ENCODE results near the gene CD58.
A peak's percentile ranks its signal among the peaks of the same experiment; 100 is the strongest.
"Not testable (repeated sequence)": the region's sequence is repeated elsewhere in the genome, so short reads cannot be mapped to it uniquely, and the experiment has no call there.

CD58 gene

DNA sequence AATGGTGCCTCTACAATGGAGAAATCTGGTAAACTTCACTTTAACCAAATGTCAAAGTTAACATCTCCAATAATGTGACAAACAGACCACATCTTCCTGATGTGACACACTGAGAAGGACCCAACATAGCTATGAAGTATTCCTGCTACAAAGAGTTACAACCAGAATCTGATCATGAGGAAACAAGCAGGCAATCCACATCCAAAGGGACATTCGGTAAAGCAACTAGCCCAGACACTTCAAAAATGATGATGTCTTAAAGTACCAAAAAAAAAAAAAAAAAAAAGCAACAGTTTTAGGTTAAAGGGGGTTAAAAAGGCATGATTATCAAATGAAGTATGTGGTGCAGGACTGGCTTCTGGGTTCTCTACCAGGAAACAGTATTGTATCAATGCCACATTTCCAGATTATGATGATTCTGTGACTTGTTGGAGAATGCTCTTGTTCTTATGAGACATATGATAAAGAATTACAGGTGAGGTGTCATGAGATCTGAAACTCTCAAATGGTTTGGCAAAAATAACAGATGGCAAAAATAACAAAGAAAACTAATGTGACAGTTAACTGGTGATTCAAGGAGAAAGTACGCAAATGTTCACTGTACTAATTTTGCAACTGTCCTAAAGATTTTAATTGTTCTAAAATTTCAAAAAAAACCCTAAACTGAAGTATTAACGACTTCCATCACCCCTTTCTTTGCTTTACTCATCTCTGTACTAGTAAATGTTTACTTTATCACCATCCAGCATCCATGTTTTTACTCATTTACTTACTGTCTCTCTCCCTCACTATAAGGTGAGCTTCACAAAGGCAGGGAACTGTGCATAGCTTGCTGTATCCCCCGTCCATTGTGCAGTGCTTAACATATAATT, 2.8 kb downstream of the CD58 start:
- Histone ChIP-seq H3K4me3 (replicated peaks; ENCODE audit: low read depth, low read length) (peak overlapping the region; percentile 96), H3K36me3 (ENCODE audit: control insufficient read depth, insufficient read depth, low read length) (no peaks in the 10 kb centered on the region; the same call in none of the 2 replicates), H3K27me3 (replicated peaks; ENCODE audit: control insufficient read depth, insufficient read depth, low read length) (no peaks in the 10 kb centered on the region)
- peak; percentile 61 for DNase-seq (ENCODE audit: extremely low read depth, insufficient read length)
- TF ChIP-seq, protein P1, sequence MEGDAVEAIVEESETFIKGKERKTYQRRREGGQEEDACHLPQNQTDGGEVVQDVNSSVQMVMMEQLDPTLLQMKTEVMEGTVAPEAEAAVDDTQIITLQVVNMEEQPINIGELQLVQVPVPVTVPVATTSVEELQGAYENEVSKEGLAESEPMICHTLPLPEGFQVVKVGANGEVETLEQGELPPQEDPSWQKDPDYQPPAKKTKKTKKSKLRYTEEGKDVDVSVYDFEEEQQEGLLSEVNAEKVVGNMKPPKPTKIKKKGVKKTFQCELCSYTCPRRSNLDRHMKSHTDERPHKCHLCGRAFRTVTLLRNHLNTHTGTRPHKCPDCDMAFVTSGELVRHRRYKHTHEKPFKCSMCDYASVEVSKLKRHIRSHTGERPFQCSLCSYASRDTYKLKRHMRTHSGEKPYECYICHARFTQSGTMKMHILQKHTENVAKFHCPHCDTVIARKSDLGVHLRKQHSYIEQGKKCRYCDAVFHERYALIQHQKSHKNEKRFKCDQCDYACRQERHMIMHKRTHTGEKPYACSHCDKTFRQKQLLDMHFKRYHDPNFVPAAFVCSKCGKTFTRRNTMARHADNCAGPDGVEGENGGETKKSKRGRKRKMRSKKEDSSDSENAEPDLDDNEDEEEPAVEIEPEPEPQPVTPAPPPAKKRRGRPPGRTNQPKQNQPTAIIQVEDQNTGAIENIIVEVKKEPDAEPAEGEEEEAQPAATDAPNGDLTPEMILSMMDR (IDR thresholded peaks at IDR 0.05; ENCODE audit: insufficient read depth, low read length, poor library complexity, severe bottlenecking) = no peak

DNA sequence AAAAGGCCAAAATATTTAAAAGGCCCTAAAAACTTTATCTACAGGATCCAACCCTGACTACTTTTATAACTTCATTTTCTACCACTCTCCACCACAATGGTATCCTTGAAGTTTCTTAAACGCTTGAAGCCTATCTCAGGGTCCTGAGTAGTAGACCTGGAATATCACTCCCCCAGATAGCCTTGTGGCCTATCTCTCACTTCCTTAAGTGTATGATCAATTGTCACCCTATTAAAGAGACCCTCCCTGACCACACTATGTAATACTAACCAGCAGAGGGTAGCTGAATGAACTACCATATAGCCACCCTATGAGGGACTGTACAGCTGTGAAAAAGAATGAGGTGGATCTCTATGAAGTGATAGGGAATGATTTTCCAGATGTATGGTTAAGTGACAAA, 5.6 kb downstream of the CD58 start:
- Histone ChIP-seq H3K27me3 (replicated peaks; ENCODE audit: control insufficient read depth, insufficient read depth, low read length) (no peaks in the 10 kb centered on the region), H3K4me3 (replicated peaks; ENCODE audit: low read depth, low read length) (no peak overlapping the region), H3K36me3 (ENCODE audit: control insufficient read depth, insufficient read depth, low read length) (no peaks in the 10 kb centered on the region; the same call in none of the 2 replicates)
- TF ChIP-seq, protein P1 (IDR thresholded peaks at IDR 0.05; ENCODE audit: insufficient read depth, low read length, poor library complexity, severe bottlenecking) = no peak
- no peak for DNase-seq (ENCODE audit: extremely low read depth, insufficient read length)

DNA sequence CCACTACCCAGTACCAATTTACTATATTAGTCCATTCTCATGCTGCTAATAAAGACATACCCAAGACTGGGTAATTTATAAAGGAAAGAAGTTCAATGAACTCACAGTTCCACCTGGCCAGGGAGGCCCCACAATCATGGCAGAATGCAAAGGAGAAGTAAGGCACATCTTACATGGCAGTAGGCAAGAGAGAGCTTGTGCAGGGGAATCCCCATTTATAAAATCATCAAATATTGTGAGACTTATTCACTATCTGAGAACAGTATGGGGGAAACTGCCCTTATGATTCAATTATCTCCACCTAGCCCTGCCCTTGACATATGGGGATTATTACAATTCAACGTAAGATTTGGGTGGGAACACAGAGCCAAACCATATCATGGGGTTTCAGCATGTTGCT, 6.4 kb downstream of the CD58 start:
- Histone ChIP-seq H3K27me3 (replicated peaks; ENCODE audit: control insufficient read depth, insufficient read depth, low read length) (no peaks in the 10 kb centered on the region), H3K4me3 (replicated peaks; ENCODE audit: low read depth, low read length) (peak overlapping the region; percentile 24; the same call in 1 of the 2 replicates), H3K36me3 (ENCODE audit: control insufficient read depth, insufficient read depth, low read length) (no peaks in the 10 kb centered on the region; the same call in none of the 2 replicates)
- TF ChIP-seq, protein P1 (IDR thresholded peaks at IDR 0.05; ENCODE audit: insufficient read depth, low read length, poor library complexity, severe bottlenecking) = no peak
- no peak for DNase-seq (ENCODE audit: extremely low read depth, insufficient read length)

DNA sequence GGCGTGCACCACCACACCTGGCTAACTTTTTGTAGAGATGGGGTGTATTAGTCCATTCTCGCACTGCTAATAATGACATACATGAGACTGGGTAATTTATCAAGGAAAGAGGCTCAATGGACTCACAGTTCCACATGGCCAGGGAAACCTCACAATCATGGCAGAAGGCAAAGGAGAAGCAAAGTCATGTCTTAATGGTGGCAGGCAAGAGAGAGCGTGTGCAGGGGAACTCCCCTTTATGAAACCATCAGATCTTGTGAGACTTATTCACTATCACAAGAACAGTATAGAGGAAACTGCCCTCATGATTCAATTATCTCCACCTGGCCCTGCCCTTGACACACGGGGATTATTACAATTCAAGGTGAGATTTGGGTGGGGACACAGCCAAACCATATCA, 8.4 kb downstream of the CD58 start:
- not testable (repeated sequence) for H3K27me3 ChIP-seq (replicated peaks; ENCODE audit: control insufficient read depth, insufficient read depth, low read length); H3K36me3 ChIP-seq (ENCODE audit: control insufficient read depth, insufficient read depth, low read length); DNase-seq (ENCODE audit: extremely low read depth, insufficient read length)
- peak overlapping the region; percentile 28 for H3K4me3 ChIP-seq (replicated peaks; ENCODE audit: low read depth, low read length)

DNA sequence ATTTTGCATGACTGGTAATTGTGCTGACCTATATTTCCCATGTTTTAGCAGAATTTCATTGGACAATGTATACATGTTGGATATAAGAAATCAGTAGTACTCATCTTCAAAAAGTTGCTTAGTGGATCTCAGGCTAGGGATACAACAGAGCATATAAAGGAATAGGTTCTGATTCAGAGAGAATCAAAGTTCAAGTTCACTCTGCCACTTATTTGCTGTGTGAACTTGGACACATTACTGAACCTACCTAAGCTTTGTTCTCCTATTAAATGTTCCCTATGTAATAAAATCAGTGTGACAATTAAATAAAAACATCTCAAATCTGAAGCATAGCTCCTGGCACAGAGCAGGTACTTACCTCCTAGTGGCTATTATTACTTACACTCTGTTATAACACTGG, 9.3 kb downstream of the CD58 start:
- Histone ChIP-seq H3K36me3 (ENCODE audit: control insufficient read depth, insufficient read depth, low read length) (no peaks in the 10 kb centered on the region; the same call in none of the 2 replicates), H3K27me3 (replicated peaks; ENCODE audit: control insufficient read depth, insufficient read depth, low read length) (no peaks in the 10 kb centered on the region), H3K4me3 (replicated peaks; ENCODE audit: low read depth, low read length) (peak overlapping the region; percentile 5)
- TF ChIP-seq, protein P1 (IDR thresholded peaks at IDR 0.05; ENCODE audit: insufficient read depth, low read length, poor library complexity, severe bottlenecking) = no peak
- DNase-seq (ENCODE audit: extremely low read depth, insufficient read length) = no peak

DNA sequence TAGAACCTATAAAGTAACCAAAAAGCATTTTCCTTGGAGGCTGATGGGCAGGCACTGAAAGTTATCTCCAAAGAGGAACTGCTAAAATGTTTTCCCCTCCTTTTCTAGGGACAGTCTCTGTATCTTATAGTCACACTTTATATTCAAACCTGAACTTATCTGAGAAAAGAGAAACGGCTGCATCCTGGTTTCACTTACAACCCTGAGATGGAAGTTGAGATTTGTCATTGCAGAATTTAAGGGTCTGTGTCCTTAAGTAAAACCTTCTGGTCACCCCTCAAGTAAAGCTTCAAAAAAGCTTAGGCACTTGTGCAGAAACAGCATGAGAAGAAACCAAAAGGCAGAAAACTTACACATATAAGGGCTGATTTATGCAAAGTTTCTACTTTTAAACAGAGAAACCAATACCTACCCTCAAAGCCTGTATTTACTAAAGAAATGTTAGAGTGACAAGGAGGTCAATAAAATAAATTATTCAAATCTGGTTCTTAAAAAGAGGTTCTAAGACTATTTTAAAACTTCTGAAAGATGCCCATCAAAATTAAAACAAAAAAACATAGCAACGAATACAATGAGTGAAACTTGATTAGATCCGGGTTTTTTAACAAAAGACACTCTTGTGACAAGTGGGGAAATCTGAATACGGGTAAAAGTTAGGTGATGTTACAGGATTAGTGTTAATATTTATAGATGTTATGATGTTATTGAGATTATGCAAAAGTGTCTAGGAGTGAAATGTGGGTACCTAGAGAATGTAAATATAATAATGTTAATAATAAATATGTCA, 9.9 kb downstream of the CD58 start:
- Histone ChIP-seq H3K36me3 (ENCODE audit: control insufficient read depth, insufficient read depth, low read length) (no peaks in the 10 kb centered on the region; the same call in none of the 2 replicates), H3K27me3 (replicated peaks; ENCODE audit: control insufficient read depth, insufficient read depth, low read length) (no peaks in the 10 kb centered on the region), H3K4me3 (replicated peaks; ENCODE audit: low read depth, low read length) (peak overlapping the region; percentile 25)
- DNase-seq (ENCODE audit: extremely low read depth, insufficient read length) = peak; percentile 65
- TF ChIP-seq, protein P1 (IDR thresholded peaks at IDR 0.05; ENCODE audit: insufficient read depth, low read length, poor library complexity, severe bottlenecking) = no peak
